GM12864 (cell line): ENCODE data around the gene LILRA2.
"Not testable (repeated sequence)": the region's sequence is repeated elsewhere in the genome, so short reads cannot be mapped to it uniquely, and the experiment has no call there.

Experiments used
- DNase-seq: peaks from one replicate; pipeline ENCODE4 v3.0.0-alpha.2; 2011; ENCODE audit warnings: low read depth
- H3K4me3 ChIP-seq: 2 replicates; pipeline ENCODE4 v1.5.1; 2011; ENCODE audit warnings: mild to moderate bottlenecking, low read depth, low read length, control low read depth
- CTCF ChIP-seq: IDR thresholded peaks from 2 replicates; pipeline ENCODE4 v1.5.1; 2011; ENCODE audit warnings: low read depth, mild to moderate bottlenecking, moderate library complexity, low read length, control low read depth, inconsistent platforms; ENCODE audit errors: missing control alignments

Gene LILRA2

GRCh38 chr19:54574527-54575056 lies 1.0 kb downstream of the LILRA2 start:
- TF ChIP-seq CTCF: no peak
- DNase-seq: no peak
- H3K4me3 ChIP-seq: no peak overlapping the region

- H3K4me3 ChIP-seq, DNase-seq: not testable (repeated sequence)
Measured at GRCh38 chr19:54575205-54575604, 1.6 kb downstream of the LILRA2 start.

DNA sequence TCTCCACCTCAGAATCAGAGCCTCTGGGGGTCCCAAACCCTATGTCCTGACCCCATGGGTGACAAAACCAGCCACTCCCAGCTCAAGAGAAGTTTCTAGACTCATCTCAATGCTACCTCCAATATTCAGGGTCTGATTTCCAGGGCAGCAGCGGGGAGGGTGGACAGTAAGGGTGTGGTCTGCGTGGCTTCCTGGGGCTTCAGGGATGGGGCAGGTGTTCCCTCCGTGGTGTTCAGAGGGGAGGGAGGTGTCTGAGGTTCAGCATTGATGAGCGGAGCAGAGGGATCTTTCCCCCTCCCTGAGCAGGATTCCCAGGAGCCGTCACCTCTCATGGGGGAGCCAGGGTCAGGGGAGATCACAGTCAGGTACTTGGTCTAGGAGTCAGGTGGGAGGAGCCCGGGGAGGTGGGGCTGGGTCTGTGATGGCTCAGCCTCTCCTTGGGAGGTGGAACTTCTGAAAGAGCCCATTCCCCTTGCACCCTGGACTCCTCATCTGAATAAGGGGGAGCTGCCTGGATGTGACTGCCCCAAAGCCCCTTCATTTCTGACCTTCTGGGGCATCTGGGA lies 2.9 kb downstream of the LILRA2 start:
- no peak for TF ChIP-seq CTCF
- H3K4me3 ChIP-seq: no peak overlapping the region
- no peak for DNase-seq

DNA sequence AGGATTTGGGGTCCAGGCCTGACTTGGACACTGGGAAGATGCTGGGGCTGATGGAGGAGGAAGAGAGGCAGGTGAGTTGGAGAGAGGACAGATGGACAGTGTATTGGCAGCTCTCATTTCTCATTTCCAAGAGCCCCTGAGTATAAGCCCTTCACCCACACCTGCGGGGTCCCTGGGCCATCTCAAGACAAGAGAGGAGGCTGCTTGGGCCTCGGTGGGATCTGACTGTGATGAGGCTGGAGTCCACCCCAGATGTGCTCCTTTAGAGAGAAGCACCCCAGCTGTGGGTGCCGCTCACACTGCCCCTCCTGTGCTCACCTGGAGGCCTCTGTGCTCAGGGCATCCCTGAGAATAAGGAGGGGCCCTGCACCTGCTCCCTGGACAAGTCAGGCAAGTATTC lies 3.7 kb downstream of the LILRA2 start:
- TF ChIP-seq CTCF: no peak
- no peak for DNase-seq
- H3K4me3 ChIP-seq: no peak overlapping the region

DNA sequence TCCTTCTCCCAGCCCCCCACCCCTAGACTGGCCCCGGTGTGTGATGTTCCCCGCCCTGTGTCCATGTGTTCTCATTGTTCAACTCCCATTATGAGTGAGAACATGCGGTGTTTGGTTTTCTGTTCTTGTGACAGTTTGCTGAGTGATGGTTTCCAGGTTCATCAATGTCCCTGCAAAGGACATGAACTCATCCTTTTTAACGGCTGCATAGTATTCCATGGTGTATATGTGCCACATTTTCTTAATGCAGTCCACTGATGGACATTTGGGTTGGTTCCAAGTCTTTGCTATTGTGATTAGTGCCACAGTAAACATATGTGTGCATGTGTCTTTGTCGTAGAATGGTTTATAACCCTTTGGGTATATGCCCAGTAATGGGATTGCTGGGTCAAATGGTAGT lies 4.7 kb downstream of the LILRA2 start:
- DNase-seq, H3K4me3 ChIP-seq: not testable (repeated sequence)

DNA sequence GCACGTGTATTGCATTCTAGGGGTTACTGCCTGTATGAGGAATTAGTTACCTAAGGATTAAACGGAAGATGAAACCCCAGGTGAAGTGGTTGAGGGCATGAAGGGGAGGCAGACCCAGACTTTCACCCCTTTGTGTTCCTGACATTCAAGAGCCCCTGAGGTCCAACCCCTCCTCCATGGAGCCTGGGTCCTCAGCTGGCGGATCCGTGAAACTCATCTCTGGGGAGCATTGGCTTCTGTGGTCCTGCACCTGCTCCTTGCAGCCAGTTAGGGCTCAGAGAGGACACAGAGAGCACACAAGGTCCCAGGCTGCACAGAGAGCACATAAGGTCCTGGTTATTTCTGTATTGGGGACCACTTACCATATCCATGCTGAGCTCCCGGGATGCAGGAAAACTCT lies 12.8 kb downstream of the LILRA2 start:
- no peak for TF ChIP-seq CTCF
- no peak overlapping the region for H3K4me3 ChIP-seq
- DNase-seq: no peak

DNA sequence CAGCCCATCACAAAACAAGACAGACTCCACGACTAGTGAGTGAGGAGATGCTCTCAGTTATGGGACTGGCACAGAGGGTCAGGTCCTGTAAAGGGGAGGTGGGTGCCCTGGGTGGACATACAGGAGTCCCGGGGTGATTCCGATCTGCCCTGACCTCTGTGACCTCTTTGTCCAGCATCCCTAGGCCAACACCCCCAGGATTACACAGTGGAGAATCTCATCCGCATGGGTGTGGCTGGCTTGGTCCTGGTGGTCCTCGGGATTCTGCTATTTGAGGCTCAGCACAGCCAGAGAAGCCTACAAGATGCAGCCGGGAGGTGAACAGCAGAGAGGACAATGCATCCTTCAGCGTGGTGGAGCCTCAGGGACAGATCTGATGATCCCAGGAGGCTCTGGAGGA lies 13.4 kb downstream of the LILRA2 start:
- H3K4me3 ChIP-seq: no peak overlapping the region
- no peak for TF ChIP-seq CTCF
- DNase-seq: no peak

DNA sequence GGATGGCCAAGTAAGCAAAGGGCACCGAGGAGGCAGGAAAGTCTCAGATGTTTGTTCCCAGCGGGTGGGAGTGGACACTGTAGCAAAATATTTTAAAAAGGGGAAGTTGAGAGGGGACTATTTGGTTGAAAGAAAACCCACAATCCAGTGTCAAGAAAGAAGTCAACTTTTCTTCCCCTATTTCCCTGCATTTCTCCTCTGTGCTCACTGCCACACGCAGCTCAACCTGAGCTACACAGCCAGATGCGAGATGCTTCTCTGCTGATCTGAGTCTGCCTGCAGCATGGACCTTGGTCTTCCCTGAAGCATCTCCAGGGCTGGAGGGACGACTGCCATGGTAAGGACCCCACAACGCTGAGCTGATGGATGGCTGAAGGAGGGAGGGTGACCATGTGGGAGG lies 19.9 kb downstream of the LILRA2 start, which contains the start of gene LILRA1:
Gene LILRA1, plus strand, starts transcription at position 188 of the 400 bp plus-strand sequence. CDS start 613 bp downstream, outside the sequence.
- not testable (repeated sequence) for H3K4me3 ChIP-seq, DNase-seq

GRCh38 chr19:54593931-54594626 lies 20.5 kb downstream of the LILRA2 start:
- not testable (repeated sequence) for DNase-seq, H3K4me3 ChIP-seq
